GM23248 (cell line): ENCODE data around the gene PSAP. TPM values are rescaled to one million over a fixed set of nuclear protein-coding genes. Genes with fewer than 3 reads are reported as not detected.

ENCODE experiments used
- DNase-seq: peaks from one replicate; pipeline ENCODE4 v3.0.0-alpha.2; 2015
- H2AFZ ChIP-seq: fragments of 200-600 bp; sonication (generic); 2 replicates; pipeline ENCODE4 v1.6.1; 2016; ENCODE audit warnings: antibody characterized with exemption
- H3F3A ChIP-seq: fragments of 200-600 bp; sonication (generic); 2 replicates; pipeline ENCODE4 v1.6.1; 2016; ENCODE audit warnings: mild to moderate bottlenecking, antibody characterized with exemption, mixed run types; ENCODE audit not compliant: insufficient read depth
- H3K27ac ChIP-seq: fragments of 200-600 bp; sonication (generic); 2 replicates; pipeline ENCODE4 v1.5.1; 2016; ENCODE audit warnings: mild to moderate bottlenecking
- H3K27me3 ChIP-seq: fragments of 200-600 bp; sonication (generic); replicated peaks from 2 replicates; pipeline ENCODE4 v1.6.1; 2016; ENCODE audit warnings: mild to moderate bottlenecking; ENCODE audit not compliant: insufficient read depth
- H3K36me3 ChIP-seq: fragments of 200-600 bp; sonication (generic); 2 replicates; pipeline ENCODE4 v1.6.1; 2016; ENCODE audit warnings: low read depth, mild to moderate bottlenecking
- H3K4me1 ChIP-seq: fragments of 200-600 bp; sonication (generic); 2 replicates; pipeline ENCODE4 v1.6.1; 2016; ENCODE audit warnings: mild to moderate bottlenecking; ENCODE audit not compliant: insufficient read depth
- H3K4me2 ChIP-seq: fragments of 200-600 bp; sonication (generic); one replicate; pipeline ENCODE4 v1.6.1; 2016; ENCODE audit warnings: mild to moderate bottlenecking; ENCODE audit not compliant: unreplicated experiment
- H3K4me3 ChIP-seq: fragments of 200-600 bp; sonication (generic); 2 replicates; pipeline ENCODE4 v1.5.1; 2016; ENCODE audit warnings: mild to moderate bottlenecking
- H3K79me2 ChIP-seq: fragments of 200-600 bp; sonication (generic); 2 replicates; pipeline ENCODE4 v1.6.1; 2016; ENCODE audit warnings: mild to moderate bottlenecking; ENCODE audit not compliant: insufficient read depth
- H3K9ac ChIP-seq: fragments of 200-600 bp; sonication (generic); 2 replicates; pipeline ENCODE4 v1.6.1; 2016; ENCODE audit warnings: mild to moderate bottlenecking
- H3K9me2 ChIP-seq: fragments of 200-600 bp; sonication (generic); 2 replicates; pipeline ENCODE4 v1.6.1; 2016; ENCODE audit warnings: mixed run types, mild to moderate bottlenecking, moderate library complexity; ENCODE audit not compliant: insufficient read depth
- H3K9me3 ChIP-seq: fragments of 200-600 bp; sonication (generic); one replicate; pipeline ENCODE4 v1.6.1; 2017; ENCODE audit warnings: low read depth
- H4K20me1 ChIP-seq: fragments of 200-600 bp; sonication (generic); 2 replicates; pipeline ENCODE4 v1.6.0; 2016; ENCODE audit not compliant: insufficient read depth
- EZH2 ChIP-seq: fragments of 200-600 bp; sonication (generic); IDR thresholded peaks from 2 replicates; pipeline ENCODE4 v1.6.1; 2018; ENCODE audit warnings: antibody characterized with exemption, mild to moderate bottlenecking; ENCODE audit not compliant: insufficient read depth, poor library complexity, severe bottlenecking
- EZH2phosphoT487 ChIP-seq: fragments of 200-600 bp; sonication (generic); IDR thresholded peaks from 2 replicates; pipeline ENCODE4 v1.6.1; 2018; ENCODE audit warnings: antibody characterized with exemption, moderate library complexity, mild to moderate bottlenecking, low read depth; ENCODE audit not compliant: insufficient read depth
- WGBS, 2 experiments: methylation state at CpG; one replicate each; pipeline ENCODE4 v1.1.6; 2015 to 2017; ENCODE audit warnings: low lambda C conversion rate in 2 of 2, low coverage in 1 of 2; ENCODE audit errors: missing lambda C conversion rate in 2 of 2; 5-methylcytosine and 5-hydroxymethylcytosine counted together
- in situ Hi-C: fragments of 300-500 bp; cut with MboI; formaldehyde crosslinking; loops from 2 replicates; pipeline ENCODE4 v1.15.0; 2020
- polyA plus RNA-seq: library from polyadenylated mRNA; unstranded; fragments of >200 nt; fragmentation: Nextera tagmentation; extraction: Ambion mirVana; gene quantifications from 2 replicates; pipeline ENCODE4 v1.2.1, GENCODE V29; 2016
- total RNA-seq: library from RNA; depleted of rRNA; stranded (reverse); fragments of >200 nt; shearing (Covaris generic); gene quantifications from 2 replicates; pipeline ENCODE4 v1.2.3, GENCODE V29; 2014

PSAP gene
- total and polyA plus RNA-seq, 2 experiments from 2014 or later = 715 to 1,142 TPM

- no peak overlapping the region for H2AFZ ChIP-seq
- H3F3A ChIP-seq = no peaks in the 10 kb centered on the region
- no peaks in the 10 kb centered on the region for H3K9me2 ChIP-seq
- H3K9me3 ChIP-seq = no peaks in the 10 kb centered on the region
- H3K79me2 ChIP-seq = no peaks in the 10 kb centered on the region
- H3K9ac ChIP-seq = no peak overlapping the region
- in situ Hi-C loops = loop anchor here (10.0 kb wide), 1 partner anchor 495 kb away; no protein-coding TSS in a partner anchor
- H3K27me3 ChIP-seq = no peaks in the 10 kb centered on the region
- no peaks in the 10 kb centered on the region for H3K4me1 ChIP-seq
- no peak overlapping the region for H3K27ac ChIP-seq
- H3K4me3 ChIP-seq = no peak overlapping the region
- TF ChIP-seq EZH2 (no peak), EZH2phosphoT487 (no peak)
- peaks cover 41% of the 10 kb centered on the region for H3K36me3 ChIP-seq
- H4K20me1 ChIP-seq = no peaks in the 10 kb centered on the region
- 92 to 95% methylated on average over 18 of the region's 18 CpGs for WGBS, 2 experiments
- no peak overlapping the region for H3K4me2 ChIP-seq
- DNase-seq = no peak
Observed at GRCh38 chr10:71819441-71819861, 31.6 kb downstream of the PSAP start.

DNA sequence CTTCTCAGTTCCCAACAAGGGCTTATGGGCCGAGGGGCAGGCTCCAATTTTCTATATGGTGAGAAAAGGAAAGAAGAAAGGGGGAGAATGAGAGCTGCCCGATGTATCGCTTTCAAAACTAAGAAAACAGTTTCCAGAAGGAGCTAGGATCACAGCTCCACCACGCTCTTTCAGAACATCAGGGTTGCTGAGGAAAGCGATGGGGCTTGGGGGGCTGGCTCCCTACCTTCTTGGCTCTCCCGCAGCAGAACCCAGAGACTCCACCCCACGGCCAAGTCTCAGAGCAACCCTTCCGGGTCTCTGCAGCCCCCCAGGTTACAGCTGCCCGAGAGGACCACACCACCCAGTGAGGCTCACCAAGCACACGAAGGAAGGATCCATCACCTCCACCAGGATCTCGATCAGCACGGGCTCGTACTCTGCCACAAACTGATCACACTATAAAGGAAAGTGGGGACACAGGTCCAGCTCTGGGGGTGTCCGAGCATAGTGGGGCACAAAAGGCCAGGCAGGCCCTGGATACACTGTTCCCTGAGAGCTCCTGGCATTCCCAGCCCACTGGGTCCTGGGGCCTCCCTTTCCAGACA, 32.3 kb downstream of the PSAP start:
- Histone ChIP-seq H3K4me3 (no peak overlapping the region), H2AFZ (no peak overlapping the region), H3K27me3 (no peaks in the 10 kb centered on the region), H3K4me1 (no peaks in the 10 kb centered on the region), H3F3A (no peaks in the 10 kb centered on the region), H3K4me2 (no peak overlapping the region), H3K79me2 (no peaks in the 10 kb centered on the region), H3K27ac (no peak overlapping the region), H3K9ac (no peak overlapping the region), H3K9me2 (no peaks in the 10 kb centered on the region), H4K20me1 (no peaks in the 10 kb centered on the region), H3K36me3 (peaks cover 37% of the 10 kb centered on the region), H3K9me3 (no peaks in the 10 kb centered on the region)
- in situ Hi-C loops = loop anchor here (10.0 kb wide), 1 partner anchor 494 kb away; no protein-coding TSS in a partner anchor
- 86 to 88% methylated on average over 14 of the region's 14 CpGs for WGBS, 2 experiments
- TF ChIP-seq EZH2phosphoT487 = no peak
- no peak for TF ChIP-seq EZH2
- no peak for DNase-seq

DNA sequence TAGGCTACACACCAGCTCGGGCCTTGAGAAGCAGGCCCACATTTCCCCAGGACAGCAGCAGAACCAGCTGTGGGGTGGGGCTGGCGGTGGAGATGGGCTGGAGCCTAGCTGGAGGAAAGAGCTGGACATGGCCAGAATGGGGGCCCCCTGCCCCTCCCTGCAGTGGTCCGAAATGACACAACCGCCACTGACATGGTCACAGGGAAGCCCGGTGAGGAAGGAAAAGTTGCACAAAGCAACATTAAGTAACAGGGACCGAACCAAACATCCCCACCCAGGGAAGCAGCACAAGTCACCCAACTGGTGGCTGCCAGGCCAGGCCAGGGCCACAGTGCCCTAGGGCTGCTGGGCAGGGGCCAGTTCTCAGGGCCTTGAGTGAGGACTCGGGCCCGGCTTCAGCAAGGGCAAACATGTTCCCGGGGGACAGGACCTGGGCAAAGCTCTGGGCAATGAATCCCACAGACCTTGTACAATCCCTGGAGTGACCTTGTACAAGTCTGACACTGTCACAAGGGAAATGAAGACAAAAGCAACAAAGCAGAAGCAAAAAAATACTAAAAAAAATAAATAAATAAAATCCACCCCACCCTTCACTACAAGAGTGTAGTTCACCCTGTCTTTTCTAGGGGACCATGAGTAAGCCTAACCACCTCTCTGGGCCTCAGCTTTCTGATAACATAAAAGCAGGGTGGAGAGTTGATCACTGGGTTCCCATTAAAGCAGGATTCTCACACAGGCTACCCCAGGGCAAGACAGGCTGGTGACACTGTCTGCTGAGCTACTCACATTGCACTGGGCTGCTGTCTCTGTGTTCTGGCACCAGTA, 33.0 kb downstream of the PSAP start:
- no peak overlapping the region for H3K27ac ChIP-seq
- no peaks in the 10 kb centered on the region for H3F3A ChIP-seq
- in situ Hi-C loops = loop anchor here (10.0 kb wide), 1 partner anchor 493 kb away; no protein-coding TSS in a partner anchor
- no peak for DNase-seq
- H3K9me2 ChIP-seq = no peaks in the 10 kb centered on the region
- no peak overlapping the region for H3K4me2 ChIP-seq
- no peak overlapping the region for H3K4me3 ChIP-seq
- no peak for TF ChIP-seq EZH2
- no peak for TF ChIP-seq EZH2phosphoT487
- no peaks in the 10 kb centered on the region for H3K79me2 ChIP-seq
- no peaks in the 10 kb centered on the region for H4K20me1 ChIP-seq
- 43 to 48% methylated on average over 9 of the region's 9 CpGs for WGBS, 2 experiments
- no peak overlapping the region for H3K9ac ChIP-seq
- no peak overlapping the region for H2AFZ ChIP-seq
- peaks cover 37% of the 10 kb centered on the region for H3K36me3 ChIP-seq
- H3K4me1 ChIP-seq = no peaks in the 10 kb centered on the region
- no peaks in the 10 kb centered on the region for H3K9me3 ChIP-seq
- H3K27me3 ChIP-seq = no peaks in the 10 kb centered on the region

GRCh38 chr10:71816936-71817618, 34.0 kb downstream of the PSAP start:
- DNase-seq = no peak

More at GRCh38 chr10:71816936-71817618, 34.0 kb downstream of the PSAP start:
- H3K79me2 ChIP-seq = no peaks in the 10 kb centered on the region
- WGBS, 2 experiments = 89% methylated on average over 8 of the region's 8 CpGs
- H3K4me3 ChIP-seq = no peak overlapping the region
- no peaks in the 10 kb centered on the region for H4K20me1 ChIP-seq
- no peak for TF ChIP-seq EZH2phosphoT487
- TF ChIP-seq EZH2 = no peak
- in situ Hi-C loops = loop anchor here (10.0 kb wide), 1 partner anchor 492 kb away; no protein-coding TSS in a partner anchor
- H3K9ac ChIP-seq = no peak overlapping the region
- no peaks in the 10 kb centered on the region for H3K9me3 ChIP-seq
- no peaks in the 10 kb centered on the region for H3F3A ChIP-seq
- H3K36me3 ChIP-seq = peaks cover 37% of the 10 kb centered on the region; the same call in 1 of the 2 replicates
- H3K27ac ChIP-seq = no peak overlapping the region
- no peak overlapping the region for H3K4me2 ChIP-seq
- H3K4me1 ChIP-seq = no peaks in the 10 kb centered on the region
- H3K9me2 ChIP-seq = no peaks in the 10 kb centered on the region
- H2AFZ ChIP-seq = no peak overlapping the region
- no peaks in the 10 kb centered on the region for H3K27me3 ChIP-seq
